HepG2 (cell line): ENCODE data around the gene MTMR10. TPM values are rescaled to one million over a fixed set of nuclear protein-coding genes. Genes with fewer than 3 reads are reported as not detected.

ENCODE experiments used
- ATAC-seq: fragments of 200-7000 bp; cut with Tn5 transposase; 3 replicates; pipeline ENCODE4 v1.9.1; 2020; ENCODE audit warnings: mild to moderate bottlenecking, moderate library complexity
- BruUV-seq: library from RNA; stranded (reverse); fragments of 400-500 nt; replicated peaks from 2 replicates; lab custom pipeline; 2021; lab: Mats Ljungman, UMichigan
- CTCF ChIA-PET: fragments of 300-600 bp; formaldehyde crosslinking; extraction: SDS; loops from one replicate; lab custom pipeline; 2021; ENCODE audit warnings: low total read pairs, inconsistent platforms, low intra/inter-chr PET ratio; lab: Yijun Ruan, JAX
- POLR2A ChIA-PET: fragments of 350-600 bp; sonication (Branson Sonifier 250); formaldehyde crosslinking; loops from one replicate; lab custom pipeline; 2020; ENCODE audit warnings: antibody characterized with exemption, inconsistent platforms; lab: Yijun Ruan, JAX
- DNase-seq: peaks from one replicate; pipeline ENCODE4 v3.0.0-alpha.2; 2015; ENCODE audit warnings: low spot score
- FAIRE-seq: peaks from 3 replicates; lab custom pipeline; 2011; peaks lifted over from hg19 to GRCh38; lab: Jason Lieb, UNC
- H2AFZ ChIP-seq: one replicate; pipeline ENCODE4 v1.6.1; 2011; ENCODE audit warnings: low read length, inconsistent platforms
- H3K27ac ChIP-seq: fragments of 300-600 bp; 3 replicates; pipeline ENCODE4 v1.8.0; 2011; ENCODE audit warnings: mixed run types, mild to moderate bottlenecking, mixed read lengths, low read length, inconsistent platforms; ENCODE audit not compliant: insufficient read depth; ENCODE audit errors: extremely low read length
- H3K27me3 ChIP-seq, 2 experiments: fragments of 200-600 bp in 1 of 2; 2 replicates in 1 of 2; 3 replicates in 1 of 2; pipeline versions ENCODE4 v1.6.0 to v1.8.0; 2011; ENCODE audit warnings: low read length in 2 of 2, mild to moderate bottlenecking in 2 of 2, moderate library complexity in 2 of 2, inconsistent platforms in 1 of 2; ENCODE audit not compliant: insufficient read depth in 2 of 2, control insufficient read depth in 1 of 2
- H3K36me3 ChIP-seq, 2 experiments: fragments of 200-600 bp in 1 of 2; replicated peaks in 1 of 2; 2 replicates in 1 of 2; 3 replicates in 1 of 2; pipeline versions ENCODE4 v1.5.1 to v1.8.0; 2011; ENCODE audit warnings: low read length in 2 of 2, inconsistent platforms in 1 of 2; ENCODE audit not compliant: insufficient read depth in 2 of 2, control insufficient read depth in 1 of 2
- H3K4me1 ChIP-seq: 2 replicates; pipeline ENCODE4 v1.5.1; 2012; ENCODE audit warnings: low read length, inconsistent platforms; ENCODE audit not compliant: insufficient read depth
- H3K4me2 ChIP-seq: 2 replicates; pipeline ENCODE4 v1.6.0; 2011; ENCODE audit warnings: low read depth, low read length, inconsistent platforms
- H3K4me3 ChIP-seq, 3 experiments: fragments of 200-600 bp in 1 of 3; sonication (generic), shearing (Covaris generic) in 1 of 3; replicated peaks in 1 of 3; 2 replicates each; pipeline ENCODE4 v1.5.1; 2011 to 2016; ENCODE audit warnings: low read length in 3 of 3, inconsistent platforms in 2 of 3, low read depth in 2 of 3, mild to moderate bottlenecking in 2 of 3, control low read depth in 1 of 3, mixed read lengths in 1 of 3; ENCODE audit not compliant: insufficient read depth in 1 of 3
- H3K79me2 ChIP-seq: one replicate; pipeline ENCODE4 v1.6.1; 2011; ENCODE audit warnings: low read length, inconsistent platforms; ENCODE audit not compliant: insufficient read depth
- H3K9ac ChIP-seq: 2 replicates; pipeline ENCODE4 v1.6.0; 2011; ENCODE audit warnings: mild to moderate bottlenecking, low read depth, low read length, inconsistent platforms; ENCODE audit not compliant: insufficient read depth
- H3K9me3 ChIP-seq: 2 replicates; pipeline ENCODE4 v1.5.1; 2012; ENCODE audit warnings: mild to moderate bottlenecking, low read length
- H4K20me1 ChIP-seq: 2 replicates; pipeline ENCODE4 v1.6.0; 2011; ENCODE audit warnings: inconsistent platforms, mild to moderate bottlenecking, low read length, moderate library complexity; ENCODE audit not compliant: insufficient read depth
- CBX2 ChIP-seq, 2 experiments: fragments of 200-600 bp in 1 of 2; sonication (generic); formaldehyde crosslinking in 1 of 2; IDR thresholded peaks; 2 replicates each; pipeline versions ENCODE4 v1.7.0 to v1.8.1; 2018 to 2022; ENCODE audit warnings: low read depth in 2 of 2, low read length in 1 of 2, mild to moderate bottlenecking in 1 of 2, missing genetic modification reagents in 1 of 2
- HMG20A ChIP-seq: IDR thresholded peaks from 2 replicates; pipeline ENCODE4 v1.6.1; 2016; ENCODE audit warnings: borderline replicate concordance
- SATB2 ChIP-seq: sonication (generic); formaldehyde crosslinking; IDR thresholded peaks from 2 replicates; pipeline ENCODE4 v1.5.0; 2020; ENCODE audit warnings: missing genetic modification reagents
- ZBTB38 ChIP-seq: sonication (generic); formaldehyde crosslinking; IDR thresholded peaks from 2 replicates; pipeline ENCODE4 v1.5.1; 2020; ENCODE audit warnings: mild to moderate bottlenecking, missing genetic modification reagents
- ZKSCAN8 ChIP-seq: IDR thresholded peaks from 2 replicates; pipeline ENCODE4 v1.6.1; 2016; ENCODE audit warnings: borderline replicate concordance, missing genetic modification reagents, missing compliant biosample characterization
- ZNF430 ChIP-seq: sonication (generic); formaldehyde crosslinking; IDR thresholded peaks from 2 replicates; pipeline ENCODE4 v1.9.0; 2021; ENCODE audit warnings: mild to moderate bottlenecking, missing genetic modification reagents
- ZNF460 ChIP-seq: sonication (generic); formaldehyde crosslinking; IDR thresholded peaks from 2 replicates; pipeline ENCODE4 v1.5.1; 2020; ENCODE audit warnings: missing genetic modification reagents, mild to moderate bottlenecking, borderline replicate concordance
- ZNF674 ChIP-seq: sonication (generic); formaldehyde crosslinking; IDR thresholded peaks from 2 replicates; pipeline ENCODE4 v1.5.0; 2020; ENCODE audit warnings: low read depth, mild to moderate bottlenecking, missing genetic modification reagents
- WGBS: methylation state at CpG from one replicate; pipeline ENCODE4 v1.1.6; 2017; ENCODE audit warnings: low lambda C conversion rate; 5-methylcytosine and 5-hydroxymethylcytosine counted together
- in situ Hi-C: cut with HindIII; loops from 2 replicates; pipeline ENCODE4 v1.10.0; 2017; ENCODE audit warnings: low pct_unique_long_range_greater_than_20kb; ENCODE audit not compliant: extremely low pct_ligation_motif_present
- intact Hi-C: fragments of 100-400 bp; cut with micrococcal nuclease; formaldehyde crosslinking; loops from one replicate; pipeline ENCODE4 v1.10.0; 2022; ENCODE audit not compliant: unreplicated experiment
- polyA plus RNA-seq, 8 experiments: library from polyadenylated mRNA; depleted of rRNA in 3 of 8; stranded (reverse) in 7 of 8; unstranded in 1 of 8; fragments of >200 nt; fragmentation: Illumina TruSeq in 4 of 8; extraction: Trizol in 4 of 8; gene quantifications; 2 replicates each; pipeline versions ENCODE4 v1.2.1 to v1.2.3, GENCODE V29; 2011 to 2016; ENCODE audit warnings: low read depth in 4 of 8, missing spikeins in 1 of 8, mixed read lengths in 1 of 8; ENCODE audit not compliant: insufficient read depth in 1 of 8
- total RNA-seq, 5 experiments: library from RNA; depleted of rRNA; stranded (reverse); fragments of >200 nt; fragmentation: Illumina TruSeq; extraction: Trizol; gene quantifications; 2 replicates each; pipeline ENCODE4 v1.2.3, GENCODE V29; 2016; ENCODE audit warnings: low read depth in 1 of 5
- TF ChIP-seq, protein P1 (sequence below): sonication (generic); formaldehyde crosslinking; IDR thresholded peaks from 2 replicates; pipeline ENCODE4 v1.4.0; 2020; ENCODE audit warnings: missing genetic modification reagents
- TF ChIP-seq, protein P2 (sequence below): sonication (generic); formaldehyde crosslinking; IDR thresholded peaks from 2 replicates; pipeline ENCODE4 v1.5.1; 2020; ENCODE audit warnings: missing genetic modification reagents, mild to moderate bottlenecking, borderline replicate concordance
- TF ChIP-seq, protein P3 (sequence below): IDR thresholded peaks from 2 replicates; pipeline ENCODE4 v1.6.1; 2016; ENCODE audit warnings: missing compliant biosample characterization, missing genetic modification reagents, borderline replicate concordance

Gene MTMR10
- total and polyA plus RNA-seq, 2 of the 13 experiments (the other 11 are each of a cell fraction or from before 2014, with no cell fraction given) = 10.2 to 17.4 TPM

GRCh38 chr15:30922480-30923311 lies 68.7 kb downstream of the MTMR10 start:
- ChIA-PET CTCF (no interaction called here), POLR2A (no interaction called here)
- no peaks in the 10 kb centered on the region for H3K79me2 ChIP-seq
- H3K4me3 ChIP-seq = no peak overlapping the region
- BruUV-seq = no TSS peak
- no peak overlapping the region for H2AFZ ChIP-seq
- no peak overlapping the region for H3K27ac ChIP-seq
- H3K4me1 ChIP-seq = no peaks in the 10 kb centered on the region
- ATAC-seq (no peak; the same call in 2 of the 3 replicates), FAIRE-seq (no peak), DNase-seq (peak; percentile 12)
- in situ Hi-C loops (no loop called here), intact Hi-C loops (no loop called here)
- H3K9ac ChIP-seq = no peak overlapping the region
- WGBS = 92% methylated on average over 14 of the region's 14 CpGs
- peaks cover 19 to 69% of the 10 kb centered on the region in 2 experiments for H3K36me3 ChIP-seq
- TF ChIP-seq ZBTB38 (CRISPR knock-in tag) (peak; percentile 40; the same call in 1 of the 2 replicates), ZNF430 (CRISPR knock-in tag) (no peak)
- TF ChIP-seq, protein P1, sequence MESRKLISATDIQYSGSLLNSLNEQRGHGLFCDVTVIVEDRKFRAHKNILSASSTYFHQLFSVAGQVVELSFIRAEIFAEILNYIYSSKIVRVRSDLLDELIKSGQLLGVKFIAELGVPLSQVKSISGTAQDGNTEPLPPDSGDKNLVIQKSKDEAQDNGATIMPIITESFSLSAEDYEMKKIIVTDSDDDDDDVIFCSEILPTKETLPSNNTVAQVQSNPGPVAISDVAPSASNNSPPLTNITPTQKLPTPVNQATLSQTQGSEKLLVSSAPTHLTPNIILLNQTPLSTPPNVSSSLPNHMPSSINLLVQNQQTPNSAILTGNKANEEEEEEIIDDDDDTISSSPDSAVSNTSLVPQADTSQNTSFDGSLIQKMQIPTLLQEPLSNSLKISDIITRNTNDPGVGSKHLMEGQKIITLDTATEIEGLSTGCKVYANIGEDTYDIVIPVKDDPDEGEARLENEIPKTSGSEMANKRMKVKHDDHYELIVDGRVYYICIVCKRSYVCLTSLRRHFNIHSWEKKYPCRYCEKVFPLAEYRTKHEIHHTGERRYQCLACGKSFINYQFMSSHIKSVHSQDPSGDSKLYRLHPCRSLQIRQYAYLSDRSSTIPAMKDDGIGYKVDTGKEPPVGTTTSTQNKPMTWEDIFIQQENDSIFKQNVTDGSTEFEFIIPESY (CRISPR knock-in tag) = peak; percentile 100
- no peak overlapping the region for H3K4me2 ChIP-seq
- H3K27me3 ChIP-seq = no peaks in the 10 kb centered on the region
- no peaks in the 10 kb centered on the region for H3K9me3 ChIP-seq
- no peaks in the 10 kb centered on the region for H4K20me1 ChIP-seq

- no TSS peak for BruUV-seq
- no peaks in the 10 kb centered on the region for H3K79me2 ChIP-seq
- H3K9me3 ChIP-seq = no peaks in the 10 kb centered on the region
- H3K4me1 ChIP-seq = no peaks in the 10 kb centered on the region
- H3K27ac ChIP-seq = no peak overlapping the region
- POLR2A ChIA-PET = no interaction called here
- DNase-seq (no peak), ATAC-seq (no peak), FAIRE-seq (no peak)
- H3K4me2 ChIP-seq = no peak overlapping the region
- H3K4me3 ChIP-seq = no peak overlapping the region
- in situ Hi-C loops = no loop called here
- no peaks in the 10 kb centered on the region for H3K27me3 ChIP-seq
- peaks cover 19 to 77% of the 10 kb centered on the region in 2 experiments for H3K36me3 ChIP-seq
- no peak overlapping the region for H2AFZ ChIP-seq
- intact Hi-C loops = no loop called here
- no peak overlapping the region for H3K9ac ChIP-seq
- 95% methylated on average over 9 of the region's 9 CpGs for WGBS
- CTCF ChIA-PET = no interaction called here
- no peaks in the 10 kb centered on the region for H4K20me1 ChIP-seq
- TF ChIP-seq SATB2 (CRISPR knock-in tag) (no peak), CBX2 (IDR thresholded peaks at IDR 0.05; ENCODE audit: low read depth, low read length) (no peak), CBX2 (CRISPR knock-in tag; IDR thresholded peaks at IDR 0.05; ENCODE audit: low read depth) (no peak), HMG20A (CRISPR knock-in tag) (no peak), ZNF674 (CRISPR knock-in tag) (no peak), ZNF460 (CRISPR knock-in tag) (no peak), ZKSCAN8 (CRISPR knock-in tag) (no peak)
- TF ChIP-seq, protein P2, sequence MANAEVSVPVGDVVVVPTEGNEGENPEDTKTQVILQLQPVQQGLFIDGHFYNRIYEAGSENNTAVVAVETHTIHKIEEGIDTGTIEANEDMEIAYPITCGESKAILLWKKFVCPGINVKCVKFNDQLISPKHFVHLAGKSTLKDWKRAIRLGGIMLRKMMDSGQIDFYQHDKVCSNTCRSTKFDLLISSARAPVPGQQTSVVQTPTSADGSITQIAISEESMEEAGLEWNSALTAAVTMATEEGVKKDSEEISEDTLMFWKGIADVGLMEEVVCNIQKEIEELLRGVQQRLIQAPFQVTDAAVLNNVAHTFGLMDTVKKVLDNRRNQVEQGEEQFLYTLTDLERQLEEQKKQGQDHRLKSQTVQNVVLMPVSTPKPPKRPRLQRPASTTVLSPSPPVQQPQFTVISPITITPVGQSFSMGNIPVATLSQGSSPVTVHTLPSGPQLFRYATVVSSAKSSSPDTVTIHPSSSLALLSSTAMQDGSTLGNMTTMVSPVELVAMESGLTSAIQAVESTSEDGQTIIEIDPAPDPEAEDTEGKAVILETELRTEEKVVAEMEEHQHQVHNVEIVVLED (CRISPR knock-in tag) = no peak
- TF ChIP-seq, protein P3, sequence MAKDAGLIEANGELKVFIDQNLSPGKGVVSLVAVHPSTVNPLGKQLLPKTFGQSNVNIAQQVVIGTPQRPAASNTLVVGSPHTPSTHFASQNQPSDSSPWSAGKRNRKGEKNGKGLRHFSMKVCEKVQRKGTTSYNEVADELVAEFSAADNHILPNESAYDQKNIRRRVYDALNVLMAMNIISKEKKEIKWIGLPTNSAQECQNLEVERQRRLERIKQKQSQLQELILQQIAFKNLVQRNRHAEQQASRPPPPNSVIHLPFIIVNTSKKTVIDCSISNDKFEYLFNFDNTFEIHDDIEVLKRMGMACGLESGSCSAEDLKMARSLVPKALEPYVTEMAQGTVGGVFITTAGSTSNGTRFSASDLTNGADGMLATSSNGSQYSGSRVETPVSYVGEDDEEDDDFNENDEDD (CRISPR knock-in tag) = no peak
These were observed 69.5 kb downstream of the MTMR10 start for GRCh38 chr15:30921781-30922479.
